Measurements from ENCODE around the gene INPP5D. TPM values are rescaled to one million over a fixed set of nuclear protein-coding genes. Genes with fewer than 3 reads are reported as not detected.

INPP5D gene
- total and polyA plus RNA-seq, 4 donors = 2.9 to 18.8 (median 6.6) TPM

GRCh38 chr2:233178994-233179847, 119.1 kb downstream of the INPP5D start:
- peaks cover 3 to 14% (median 10%) of the 10 kb centered on the region in 4 donors for H3K4me1 ChIP-seq (ENCODE audit: control insufficient read depth in 4 of 4, insufficient read depth in 4 of 4, low read length in 3 of 4)
- H3K27me3 ChIP-seq (ENCODE audit: control insufficient read depth in 4 of 4, insufficient read depth in 4 of 4, low read length in 3 of 4) = no peaks in the 10 kb centered on the region
- WGBS = 68% methylated on average over 14 of the region's 14 CpGs
- H3K27ac ChIP-seq (ENCODE audit: low read depth in 1 of 2, low read length in 2 of 2) = no peak overlapping the region
- no peaks in the 10 kb centered on the region for H3K9me3 ChIP-seq (ENCODE audit: control insufficient read depth in 4 of 4, low read length in 3 of 4)
- no peak for DNase-seq (ENCODE audit: low spot score)
- no peaks in the 10 kb centered on the region for H3K36me3 ChIP-seq (ENCODE audit: control insufficient read depth in 4 of 4, insufficient read depth in 3 of 4, low read depth in 1 of 4, low read length in 3 of 4)
- H3K9ac ChIP-seq (ENCODE audit: low read depth in 1 of 2, low read length in 2 of 2) = no peak overlapping the region
- TF ChIP-seq REST (IDR thresholded peaks at IDR 0.05) (no peak), NR2F2 (IDR thresholded peaks at IDR 0.05) (peak; percentile 22)
- H3K4me3 ChIP-seq (ENCODE audit: low read depth in 1 of 3, low read length in 3 of 3) = no peak overlapping the region

GRCh38 chr2:233179848-233180366, 119.8 kb downstream of the INPP5D start:
- WGBS = 90% methylated on average over 5 of the region's 5 CpGs
- TF ChIP-seq CTCF (IDR thresholded peaks at IDR 0.05; ENCODE audit: low read depth, low read length, missing input control) = no peak
- no peak for TF ChIP-seq YY1 (IDR thresholded peaks at IDR 0.05)
- no peak for TF ChIP-seq RAD21 (IDR thresholded peaks at IDR 0.05)
- no peak for TF ChIP-seq HNF4G (IDR thresholded peaks at IDR 0.05)
- no peak for TF ChIP-seq FOXA2 (IDR thresholded peaks at IDR 0.05)
- TF ChIP-seq MAX (IDR thresholded peaks at IDR 0.05) = no peak
- TF ChIP-seq ATF3 (IDR thresholded peaks at IDR 0.05) = no peak
- DNase-seq (ENCODE audit: low spot score) = no peak

GRCh38 chr2:233183869-233184418, 123.8 kb downstream of the INPP5D start:
- Histone ChIP-seq H3K27ac (ENCODE audit: low read depth in 1 of 2, low read length in 2 of 2) (no peak overlapping the region), H3K9me3 (ENCODE audit: control insufficient read depth in 4 of 4, low read length in 3 of 4) (no peaks in the 10 kb centered on the region), H3K9ac (ENCODE audit: low read depth in 1 of 2, low read length in 2 of 2) (no peak overlapping the region), H3K4me3 (ENCODE audit: low read depth in 1 of 3, low read length in 3 of 3) (no peak overlapping the region), H3K4me1 (ENCODE audit: control insufficient read depth in 4 of 4, insufficient read depth in 4 of 4, low read length in 3 of 4) (peaks cover 5 to 17% (median 13%) of the 10 kb centered on the region in 4 donors), H3K27me3 (ENCODE audit: control insufficient read depth in 4 of 4, insufficient read depth in 4 of 4, low read length in 3 of 4) (no peaks in the 10 kb centered on the region), H3K36me3 (ENCODE audit: control insufficient read depth in 4 of 4, insufficient read depth in 3 of 4, low read depth in 1 of 4, low read length in 3 of 4) (no peaks in the 10 kb centered on the region)
- DNase-seq (ENCODE audit: low spot score) = no peak
- WGBS = 44% methylated on average over 9 of the region's 9 CpGs
- TF ChIP-seq NR2F2 (IDR thresholded peaks at IDR 0.05) (no peak), FOXA2 (IDR thresholded peaks at IDR 0.05) (no peak), REST (IDR thresholded peaks at IDR 0.05) (no peak), YY1 (IDR thresholded peaks at IDR 0.05) (peak; percentile 18), HNF4A (conservative IDR thresholded peaks at IDR 0.05) (peak; percentile 80 to 81), CTCF (IDR thresholded peaks at IDR 0.05; ENCODE audit: low read depth, low read length, missing input control) (no peak), MAX (IDR thresholded peaks at IDR 0.05) (no peak), TAF1 (conservative IDR thresholded peaks at IDR 0.05) (no peak)

More at GRCh38 chr2:233179848-233180366, 119.8 kb downstream of the INPP5D start:
- no peak overlapping the region for H3K4me3 ChIP-seq (ENCODE audit: low read depth in 1 of 3, low read length in 3 of 3)
- H3K4me1 ChIP-seq (ENCODE audit: control insufficient read depth in 4 of 4, insufficient read depth in 4 of 4, low read length in 3 of 4) = peaks cover 5 to 18% (median 13%) of the 10 kb centered on the region in 4 donors
- H3K27ac ChIP-seq (ENCODE audit: low read depth in 1 of 2, low read length in 2 of 2) = no peak overlapping the region
- H3K36me3 ChIP-seq (ENCODE audit: control insufficient read depth in 4 of 4, insufficient read depth in 3 of 4, low read depth in 1 of 4, low read length in 3 of 4) = no peaks in the 10 kb centered on the region
- no peaks in the 10 kb centered on the region for H3K9me3 ChIP-seq (ENCODE audit: control insufficient read depth in 4 of 4, low read length in 3 of 4)
- no peak overlapping the region for H3K9ac ChIP-seq (ENCODE audit: low read depth in 1 of 2, low read length in 2 of 2)
- no peaks in the 10 kb centered on the region for H3K27me3 ChIP-seq (ENCODE audit: control insufficient read depth in 4 of 4, insufficient read depth in 4 of 4, low read length in 3 of 4)

All from liver (tissue), 9 donors.